A673 (cell line): Measurements from ENCODE around the gene WBP1L.

ENCODE experiments used
- EZH2 ChIP-seq: fragments of 200-600 bp; sonication (generic); IDR thresholded peaks from 2 replicates; pipeline ENCODE4 v1.6.1; 2017; ENCODE audit warnings: borderline replicate concordance, low read depth, mild to moderate bottlenecking, mixed read lengths, antibody characterized with exemption, low read length; ENCODE audit not compliant: poor library complexity, severe bottlenecking
- TF ChIP-seq, protein P1 (sequence below): fragments of 300-800, 200-600 bp; sonication (generic); conservative IDR thresholded peaks from 2 replicates; pipeline ENCODE4 v1.5.1; 2017; ENCODE audit warnings: low read depth, mild to moderate bottlenecking, antibody characterized with exemption, low read length, moderate library complexity, mixed read lengths

DNA sequence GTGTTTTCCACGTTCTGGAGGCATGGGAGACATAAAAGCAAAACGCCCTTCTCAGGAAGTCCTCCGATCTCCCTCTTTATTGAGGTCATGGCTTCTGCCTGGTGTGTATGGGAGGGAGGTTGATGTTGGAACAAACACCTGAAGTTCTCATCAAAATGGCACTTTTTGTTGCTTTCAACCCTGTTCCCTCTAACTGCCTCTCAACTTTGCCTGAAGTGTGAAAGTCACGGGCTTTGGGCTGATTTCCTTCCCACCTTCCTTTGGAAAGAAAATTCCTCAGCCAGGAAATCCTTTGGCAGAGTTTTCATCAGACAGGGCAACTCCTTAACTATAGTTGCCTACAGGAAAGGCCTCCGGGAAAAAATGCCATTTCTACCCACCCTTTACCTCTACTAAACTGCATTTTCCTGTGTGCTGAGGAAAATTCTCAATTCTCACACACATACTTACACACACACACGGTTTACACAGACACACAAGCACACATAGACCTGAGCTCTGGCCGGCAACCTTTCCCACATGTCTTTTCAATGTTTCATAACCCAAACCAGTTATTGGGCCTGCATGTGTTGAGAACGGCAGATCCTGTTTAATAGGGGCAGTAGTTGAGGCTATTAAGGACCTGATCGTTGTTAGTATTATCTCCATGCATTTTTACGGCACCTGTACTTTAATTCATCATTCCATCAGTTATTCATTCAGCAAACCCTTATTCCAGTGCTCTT, 57.0 kb downstream of the WBP1L start:
- TF ChIP-seq, protein P1, sequence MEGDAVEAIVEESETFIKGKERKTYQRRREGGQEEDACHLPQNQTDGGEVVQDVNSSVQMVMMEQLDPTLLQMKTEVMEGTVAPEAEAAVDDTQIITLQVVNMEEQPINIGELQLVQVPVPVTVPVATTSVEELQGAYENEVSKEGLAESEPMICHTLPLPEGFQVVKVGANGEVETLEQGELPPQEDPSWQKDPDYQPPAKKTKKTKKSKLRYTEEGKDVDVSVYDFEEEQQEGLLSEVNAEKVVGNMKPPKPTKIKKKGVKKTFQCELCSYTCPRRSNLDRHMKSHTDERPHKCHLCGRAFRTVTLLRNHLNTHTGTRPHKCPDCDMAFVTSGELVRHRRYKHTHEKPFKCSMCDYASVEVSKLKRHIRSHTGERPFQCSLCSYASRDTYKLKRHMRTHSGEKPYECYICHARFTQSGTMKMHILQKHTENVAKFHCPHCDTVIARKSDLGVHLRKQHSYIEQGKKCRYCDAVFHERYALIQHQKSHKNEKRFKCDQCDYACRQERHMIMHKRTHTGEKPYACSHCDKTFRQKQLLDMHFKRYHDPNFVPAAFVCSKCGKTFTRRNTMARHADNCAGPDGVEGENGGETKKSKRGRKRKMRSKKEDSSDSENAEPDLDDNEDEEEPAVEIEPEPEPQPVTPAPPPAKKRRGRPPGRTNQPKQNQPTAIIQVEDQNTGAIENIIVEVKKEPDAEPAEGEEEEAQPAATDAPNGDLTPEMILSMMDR = no peak
- TF ChIP-seq EZH2 = no peak
